Measurements from ENCODE around the gene PIK3R3.

Gene PIK3R3

DNA sequence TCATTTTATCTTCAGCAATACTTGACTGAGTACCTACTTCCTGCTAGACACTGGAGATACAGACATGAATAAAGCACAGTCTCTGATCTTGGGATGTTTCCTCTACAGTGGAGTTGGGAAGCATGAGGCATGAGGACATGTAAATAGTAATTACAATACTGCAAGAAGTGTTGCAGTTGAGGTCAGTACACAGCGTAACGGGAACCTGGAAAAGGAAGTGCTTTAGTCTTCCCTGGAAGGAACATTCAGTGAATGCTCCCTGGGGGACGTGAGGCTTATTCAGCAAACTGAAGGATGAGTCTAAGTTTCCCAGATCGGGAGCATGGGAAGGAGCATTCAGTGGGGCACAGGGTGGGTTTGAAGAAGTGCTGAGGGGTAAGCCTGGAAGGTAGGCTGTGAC is 112.4 kb downstream of the PIK3R3 start:
- no peak for DNase-seq

DNA sequence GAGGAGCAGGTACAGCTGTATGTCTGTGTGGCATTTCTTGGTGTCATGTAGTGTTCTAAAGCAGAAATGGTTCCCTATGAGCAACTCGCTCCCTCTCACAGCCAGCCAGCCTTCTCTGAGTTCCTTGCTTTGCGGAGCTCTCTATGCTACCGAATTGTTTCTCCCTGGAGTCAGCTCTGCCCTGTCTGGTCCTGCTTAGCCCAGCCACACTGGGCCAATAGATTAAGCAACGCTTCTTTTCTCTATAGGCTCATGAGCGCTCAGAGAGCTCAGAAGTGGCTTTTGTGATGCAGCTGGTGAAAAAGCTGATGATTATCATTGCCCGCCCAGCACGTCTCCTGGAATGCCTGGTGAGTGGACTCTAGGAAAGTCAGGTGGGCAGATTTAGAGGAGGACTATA is 113.1 kb downstream of the PIK3R3 start:
- DNase-seq: no peak

DNA sequence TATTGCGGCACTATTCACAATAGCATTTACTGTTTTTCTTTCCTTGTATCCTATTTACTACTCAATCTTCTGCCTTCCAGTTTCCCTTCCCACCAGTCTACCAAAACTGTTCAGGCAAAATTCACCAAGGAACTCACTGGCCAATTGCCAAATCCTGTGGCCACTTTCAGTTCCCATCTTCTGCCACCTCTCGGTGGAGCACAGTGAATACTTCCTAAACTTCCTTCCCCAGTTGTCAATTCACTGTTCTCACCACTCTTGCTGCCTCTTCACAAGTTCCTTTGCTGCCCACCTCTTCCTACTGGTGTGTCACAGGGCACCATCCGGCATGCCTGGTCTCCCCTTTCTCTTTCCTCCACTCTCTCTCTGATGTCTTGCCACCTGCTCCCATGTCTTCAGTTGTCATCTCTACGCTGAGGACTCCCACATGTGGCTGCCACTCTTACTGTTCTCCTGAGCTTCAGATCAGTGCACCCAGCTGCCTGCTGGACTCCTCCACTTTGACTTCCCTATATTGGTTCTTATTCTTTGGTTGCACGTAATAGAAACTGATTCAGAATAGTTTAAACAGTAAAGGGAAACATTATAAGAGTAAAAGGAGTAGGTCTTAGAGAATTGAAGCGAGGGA is 114.4 kb downstream of the PIK3R3 start:
- DNase-seq: no peak

DNA sequence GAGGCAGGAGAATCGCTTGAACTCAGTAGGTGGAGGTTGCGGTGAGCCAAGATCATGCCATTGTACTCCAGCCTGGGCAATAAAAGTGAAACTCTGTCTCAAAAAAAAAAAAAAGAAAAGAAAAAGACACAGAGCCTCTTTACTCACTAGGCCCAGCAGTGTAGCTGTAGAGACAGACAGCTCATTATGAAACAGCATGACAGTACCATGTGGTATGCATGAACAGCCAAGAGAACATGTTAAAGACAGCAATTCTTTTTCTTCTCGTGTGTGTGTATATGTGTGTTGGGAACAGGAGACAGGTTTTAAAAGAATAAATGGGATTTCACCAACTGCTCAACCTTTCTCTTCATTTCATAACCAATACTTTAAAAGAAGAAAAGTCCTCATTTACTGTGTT is 118.8 kb downstream of the PIK3R3 start:
- DNase-seq: no peak

DNA sequence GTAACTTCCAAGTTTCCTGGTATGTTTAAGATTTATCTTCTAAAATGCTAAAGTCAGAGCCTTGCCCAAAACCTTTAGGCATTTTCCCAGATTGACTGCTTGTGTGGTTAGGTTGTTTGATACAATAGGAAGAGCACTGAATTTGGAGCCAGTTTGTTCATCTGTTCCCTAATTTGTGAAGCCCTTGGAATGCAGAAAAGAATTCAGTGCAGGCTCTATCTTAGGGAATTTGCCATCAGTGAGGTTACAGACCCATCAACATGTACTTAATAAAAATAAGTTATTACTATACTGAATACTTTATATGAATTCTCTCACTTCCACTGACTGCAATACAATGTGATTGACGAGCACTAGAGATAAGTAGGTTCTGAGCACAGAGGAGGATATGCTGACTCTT is 120.2 kb downstream of the PIK3R3 start:
- DNase-seq: no peak

DNA sequence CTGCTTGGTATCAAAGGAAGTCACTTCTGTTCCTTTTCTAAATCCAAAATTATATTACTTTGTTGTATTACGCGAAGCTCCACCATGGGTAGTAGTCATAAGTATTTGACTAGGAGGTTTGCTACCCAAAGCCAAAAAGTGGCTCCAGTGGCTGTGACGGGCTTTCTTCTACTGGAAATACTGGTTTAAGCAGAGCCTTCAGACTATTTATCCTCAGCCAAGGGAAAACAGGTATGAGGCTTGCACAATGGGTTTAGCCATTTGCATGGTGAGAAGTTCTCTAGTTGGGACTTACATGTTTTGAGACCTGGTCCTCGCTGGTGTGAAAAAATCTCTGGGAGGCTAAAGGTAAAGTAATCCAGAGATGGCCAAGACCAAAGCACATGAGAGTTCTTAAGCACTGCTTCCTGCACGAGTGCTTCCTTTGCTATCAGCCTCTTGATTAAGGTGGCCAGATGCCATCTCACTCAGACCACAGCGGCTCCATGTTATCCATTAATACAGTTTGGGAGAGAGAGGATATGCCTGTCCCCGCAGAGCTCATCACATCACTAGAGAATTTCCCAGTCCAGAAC is 121.2 kb downstream of the PIK3R3 start:
- DNase-seq: no peak

DNA sequence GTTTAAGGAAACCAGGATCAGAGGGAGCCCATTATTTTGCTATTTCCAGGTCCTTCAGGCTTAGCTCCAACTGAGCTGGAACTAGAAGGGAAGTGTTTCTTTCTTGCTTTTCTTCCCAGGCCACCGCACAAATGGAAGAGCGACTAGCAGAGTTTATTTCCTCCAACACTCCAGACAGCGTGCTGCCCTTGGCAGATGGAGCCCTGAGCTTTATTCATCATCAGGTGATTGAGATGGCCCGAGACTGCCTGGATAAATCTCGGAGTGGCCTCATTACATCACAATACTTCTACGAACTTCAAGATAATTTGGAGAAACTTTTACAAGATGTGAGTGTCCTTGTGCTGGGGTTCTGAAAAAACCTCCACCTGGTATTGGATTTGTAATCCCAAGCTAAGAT is 121.8 kb downstream of the PIK3R3 start:
- no peak for DNase-seq

DNA sequence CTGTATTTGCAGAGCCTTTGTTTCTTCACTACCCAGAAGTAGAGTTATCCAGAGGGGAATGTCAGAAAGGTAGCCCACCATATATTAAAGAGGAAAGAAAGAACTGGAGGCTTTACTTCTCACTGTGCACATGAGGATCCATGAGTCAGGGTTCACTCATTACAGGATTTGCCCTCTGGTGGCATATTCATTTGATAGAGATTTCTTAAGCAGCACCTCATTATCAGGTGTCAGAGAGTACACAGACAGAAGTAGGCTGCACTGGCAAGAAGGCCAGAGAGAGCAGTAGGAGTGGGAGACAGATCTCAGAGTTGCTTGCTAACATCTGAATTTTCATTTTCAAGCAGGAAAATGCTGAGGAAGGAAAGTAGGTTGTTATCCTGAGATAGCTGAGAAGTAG is 123.8 kb downstream of the PIK3R3 start:
- no peak for DNase-seq

DNA sequence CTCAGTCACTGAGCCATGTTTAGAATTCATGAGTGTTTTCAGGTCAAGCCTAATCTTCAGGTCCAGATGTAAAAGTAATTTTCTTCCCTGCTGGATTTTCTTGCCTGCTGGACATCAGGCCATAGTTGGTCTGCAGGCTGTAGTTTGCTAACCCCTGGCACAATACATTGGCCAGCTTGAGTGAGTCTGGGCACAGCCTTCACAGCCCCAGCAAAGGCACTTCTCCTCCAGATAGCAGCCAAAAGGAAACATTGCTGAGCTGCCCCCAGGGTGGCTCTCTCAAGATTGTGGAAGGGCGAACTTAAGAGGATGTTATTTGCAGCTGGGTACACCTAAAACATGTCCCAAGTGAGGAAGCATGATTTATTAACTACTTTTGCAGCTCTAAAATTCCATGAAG is 126.8 kb downstream of the PIK3R3 start:
- DNase-seq: no peak

DNA sequence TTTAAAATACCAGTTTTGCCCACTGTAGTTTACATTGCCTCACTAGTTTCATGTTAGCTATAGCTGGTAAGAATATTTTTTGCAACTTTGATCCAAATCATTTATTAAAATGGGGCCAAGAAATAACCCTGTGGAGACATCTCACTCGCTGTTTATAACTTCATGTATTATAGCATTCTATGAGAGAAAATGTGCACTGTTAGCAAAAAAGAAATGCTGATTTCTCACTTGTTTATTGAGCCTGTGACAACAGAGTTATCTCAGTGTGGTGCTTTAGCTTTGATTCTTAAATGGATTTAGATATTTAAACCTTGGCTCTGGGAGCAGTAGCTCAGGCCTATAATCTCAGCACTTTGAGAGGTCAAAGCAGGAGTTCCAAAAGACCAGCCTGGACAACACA is 127.9 kb downstream of the PIK3R3 start:
- no peak for DNase-seq

DNA sequence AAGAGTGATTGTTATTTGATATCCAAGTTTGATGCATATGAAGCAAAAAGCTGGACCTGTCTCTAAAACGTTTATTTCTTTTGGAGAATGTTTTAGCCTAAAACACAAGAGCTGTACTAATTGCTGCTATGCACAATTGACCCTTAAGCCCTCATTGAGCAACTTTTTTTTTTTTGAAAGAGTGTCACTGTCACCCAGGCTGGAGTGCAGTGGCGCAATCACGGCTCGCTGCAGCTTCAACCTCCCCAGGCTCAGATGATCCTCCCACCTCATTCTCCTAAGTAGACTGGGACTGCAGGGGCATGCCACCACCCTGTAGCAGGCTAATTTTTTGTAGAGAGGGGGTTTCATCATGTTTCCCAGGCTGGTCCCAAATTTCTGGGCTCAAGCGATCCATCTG is 129.1 kb downstream of the PIK3R3 start:
- DNase-seq: no peak

DNA sequence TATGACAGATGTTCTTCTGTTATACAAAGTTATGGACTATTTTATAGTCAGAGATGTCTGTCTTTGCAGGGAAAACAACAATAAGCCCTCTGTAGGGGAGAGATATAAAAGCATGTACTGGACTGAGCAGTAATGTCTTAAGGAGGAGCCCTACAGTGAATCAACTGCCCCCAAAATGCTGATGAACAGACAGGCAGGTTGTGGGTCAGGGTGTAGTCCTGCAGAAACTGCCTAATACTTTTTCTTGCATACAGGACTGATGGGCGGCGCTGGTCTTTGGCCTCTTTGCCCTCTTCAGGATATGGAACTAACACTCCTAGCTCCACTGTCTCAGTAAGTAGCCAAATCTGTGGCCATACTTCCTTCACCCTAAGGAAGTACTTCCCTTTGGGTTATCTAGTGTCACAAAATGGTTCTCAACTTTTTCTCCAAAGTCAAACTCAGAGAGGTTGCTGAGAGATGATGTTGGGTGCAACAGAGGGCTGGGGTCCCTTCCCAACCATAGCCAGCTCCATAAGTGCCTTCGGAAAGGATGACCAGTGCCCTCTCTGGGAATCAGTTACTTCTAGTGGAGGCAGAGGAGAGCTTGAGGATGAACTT is 129.8 kb downstream of the PIK3R3 start:
- DNase-seq: no peak

DNA sequence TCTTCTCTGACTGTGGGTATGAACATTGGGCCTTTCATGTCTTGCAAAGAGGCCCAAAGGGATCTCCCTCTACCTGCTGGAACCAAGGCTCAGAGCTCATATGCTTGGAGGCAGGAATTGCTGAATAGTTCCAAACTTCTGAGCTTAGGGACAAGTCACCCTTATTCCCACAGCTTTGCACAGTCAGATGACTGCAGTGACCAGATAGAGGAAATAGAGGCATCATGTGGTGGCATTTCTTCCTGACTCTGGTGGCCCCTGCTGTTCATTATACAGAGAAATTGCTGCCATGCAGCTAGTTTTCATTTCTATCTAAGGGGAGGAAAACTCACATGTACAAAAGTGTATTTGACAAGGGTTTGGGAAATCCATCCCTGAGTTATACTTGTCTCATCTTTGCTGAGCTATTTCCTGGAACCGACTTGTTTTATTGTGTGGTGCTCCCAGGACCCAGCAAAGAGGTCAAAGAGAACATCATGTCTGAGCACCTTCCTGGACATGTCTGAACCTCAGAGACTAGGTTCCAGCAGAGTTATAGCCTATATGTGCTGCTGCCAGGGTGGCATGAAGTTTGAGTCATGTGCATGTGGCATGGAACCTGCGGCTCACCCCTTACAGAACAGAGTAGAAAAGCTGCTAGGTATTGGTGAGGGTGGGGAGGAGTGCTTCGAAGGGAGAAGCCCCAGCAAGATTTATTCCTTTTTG is 131.2 kb downstream of the PIK3R3 start:
- no peak for DNase-seq

DNA sequence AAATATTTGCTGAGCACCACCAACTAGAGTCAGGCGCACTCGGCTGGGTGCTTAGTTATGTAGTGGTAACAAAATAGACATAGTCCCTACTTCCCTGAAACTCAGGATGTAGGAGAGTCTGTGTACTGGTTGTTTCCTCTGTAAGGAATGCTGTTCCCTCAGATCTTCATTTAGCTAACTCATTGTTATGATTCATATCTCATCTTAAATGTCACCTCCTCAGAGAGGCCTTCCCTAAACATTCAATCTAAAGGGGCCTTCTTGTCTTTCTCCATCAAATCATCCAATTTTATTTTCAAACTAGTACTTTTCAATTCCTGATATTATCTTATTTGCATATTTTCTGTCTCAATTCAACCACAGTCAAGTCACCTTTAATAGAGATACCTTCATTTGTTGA is 132.9 kb downstream of the PIK3R3 start:
- no peak for DNase-seq

DNA sequence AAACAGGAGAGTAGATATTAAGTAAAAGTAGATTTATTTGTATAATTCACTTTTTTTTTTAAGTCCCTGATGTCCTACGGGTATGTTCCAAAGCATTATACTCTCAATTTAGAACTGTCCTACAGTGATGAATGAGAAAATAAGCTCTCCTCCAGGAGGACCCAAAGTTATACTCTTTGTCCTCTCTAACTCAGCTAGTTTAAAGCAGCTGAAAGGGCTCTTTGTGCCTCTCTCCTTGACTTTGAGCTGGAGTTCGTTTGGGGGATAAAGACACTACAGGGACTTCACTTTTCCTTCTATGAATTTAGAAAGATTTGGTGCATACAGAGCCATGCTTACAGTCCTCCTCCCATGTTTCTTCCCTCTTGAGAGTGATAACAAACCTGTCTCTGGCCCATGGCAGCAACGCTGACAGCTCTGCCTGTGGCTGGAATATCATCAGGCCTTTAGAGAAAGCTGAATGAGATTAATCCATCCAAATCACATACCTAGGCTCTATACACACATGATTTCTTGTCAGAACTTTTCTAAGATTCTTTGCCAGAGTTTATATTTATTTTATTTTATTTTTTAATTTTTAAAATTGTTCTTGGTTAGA is 134.3 kb downstream of the PIK3R3 start:
- DNase-seq: no peak

DNA sequence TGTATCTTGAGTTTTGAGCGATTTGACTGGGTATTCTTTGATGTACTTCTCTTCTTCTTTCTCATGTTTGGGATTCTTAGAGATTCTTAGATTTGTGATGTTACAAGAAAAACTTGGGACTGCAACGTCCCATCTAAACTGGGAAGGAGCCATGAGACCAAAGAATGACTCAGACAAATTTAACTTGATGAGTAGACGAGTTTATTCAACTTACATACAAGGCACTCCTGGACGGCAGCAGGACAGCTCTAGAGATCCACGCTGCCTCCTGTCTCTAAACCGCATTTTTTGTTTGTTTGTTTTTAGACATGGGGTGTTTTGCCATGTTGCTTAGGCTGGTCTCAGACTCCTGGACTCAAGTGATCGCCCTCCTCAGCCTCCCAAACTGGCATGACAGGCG is 137.1 kb downstream of the PIK3R3 start:
- no peak for DNase-seq

DNA sequence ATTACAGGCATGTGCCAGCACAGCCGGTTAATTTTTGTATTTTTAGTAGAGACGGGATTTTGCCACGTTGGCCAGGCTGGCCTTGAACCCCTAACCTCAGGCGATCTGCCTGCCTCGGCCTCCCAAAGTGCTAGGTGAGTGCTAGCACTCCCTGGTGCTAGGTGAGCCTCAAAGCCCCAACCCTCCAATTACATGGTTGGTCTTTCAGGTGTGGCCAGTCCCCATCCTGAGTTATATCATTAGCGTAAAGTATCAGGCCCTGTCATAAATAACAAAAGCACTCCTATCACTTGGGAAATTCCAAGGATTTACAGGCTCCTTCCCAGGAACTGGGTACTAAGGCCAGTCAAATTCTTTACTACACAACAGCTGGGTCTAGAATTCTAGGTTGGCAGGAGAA is 138.0 kb downstream of the PIK3R3 start:
- DNase-seq: no peak

Data from CD4-positive, alpha-beta T cell treated with Interferon gamma for 1 hour (primary cell).